Right lobe of liver (tissue), 6 donors: ENCODE results near the gene CTSD. TPM values are rescaled to one million over a fixed set of nuclear protein-coding genes. Genes with fewer than 3 reads are reported as not detected.

Source experiments
- ATAC-seq, 4 donors: fragments of 200-7000 bp; cut with Tn5 transposase; one replicate each; pipeline ENCODE4 v1.9.1; 2020; ENCODE audit warnings: mild to moderate bottlenecking in 4 of 4, moderate library complexity in 4 of 4
- DNase-seq, 3 donors: peaks; one replicate each; pipeline ENCODE4 v3.0.0-alpha.2; 2020
- H3K27ac ChIP-seq, 3 donors: fragments of 200-600 bp; one replicate each; pipeline ENCODE4 v1.8.0; 2022
- H3K27me3 ChIP-seq, 2 donors: fragments of 200-600 bp; one replicate each; pipeline ENCODE4 v1.8.0; 2022
- H3K36me3 ChIP-seq, 4 donors: fragments of 200-600 bp; sonication (generic) in 1 of 4; one replicate each; pipeline versions ENCODE4 v1.5.1 to v1.8.0; 2017 to 2022; ENCODE audit warnings: control low read depth in 1 of 4
- H3K4me1 ChIP-seq, 4 donors: fragments of 200-600 bp; sonication (generic) in 1 of 4; one replicate each; pipeline versions ENCODE4 v1.5.1 to v1.8.0; 2017 to 2022; ENCODE audit warnings: control low read depth in 1 of 4
- H3K4me3 ChIP-seq, 3 donors: fragments of 200-600 bp; one replicate each; pipeline ENCODE4 v1.8.0; 2022
- H3K9me3 ChIP-seq, 4 donors: fragments of 200-600 bp; sonication (generic) in 1 of 4; one replicate each; pipeline versions ENCODE4 v1.5.1 to v1.8.0; 2017 to 2022; ENCODE audit warnings: control low read depth in 1 of 4
- CTCF ChIP-seq, 4 donors: fragments of 200-600 bp in 3 of 4; fragments of 450-650 bp in 1 of 4; IDR thresholded peaks; one replicate each; pipeline versions ENCODE4 v1.5.1 to v1.8.0; 2016 to 2022; ENCODE audit warnings: antibody characterized with exemption in 4 of 4, mild to moderate bottlenecking in 2 of 4
- POLR2A ChIP-seq: fragments of 450-650 bp; IDR thresholded peaks from one replicate; pipeline ENCODE4 v1.6.1; 2017; ENCODE audit warnings: antibody characterized with exemption, mild to moderate bottlenecking
- WGBS: methylation state at CpG from one replicate; pipeline ENCODE4 v1.1.6; 2018; ENCODE audit warnings: low coverage, low lambda C conversion rate; ENCODE audit not compliant: insufficient coverage; ENCODE audit errors: missing lambda C conversion rate; 5-methylcytosine and 5-hydroxymethylcytosine counted together
- intact Hi-C, 2 donors: fragments of 100-400 bp; cut with DNase I; formaldehyde crosslinking; loops; one replicate each; pipeline versions ENCODE4 v1.11.2 to v1.14.1; 2022
- total RNA-seq, 6 experiments: library from RNA; depleted of rRNA in 2 of 6; stranded (reverse); fragments of >200 nt in 2 of 6; fragmentation: NEBNext Ultra II Directional in 3 of 6; extraction: Animal tissue kit (Norgen Biotek cat#: 25700) in 3 of 6; gene quantifications; one replicate each; pipeline versions ENCODE4 v1.1.0 to v1.2.4, GENCODE V29; 2016 to 2023
- donor health status: DM: no; HTN: yes; CAD: no.
- donor health status: DM: no; HTN: no; CAD: no.
- donor health status: DM: no; HTN: no; CAD: no.
- donor health status: DM: no; HTN: yes; CAD: no.
- donor health status: DM: no; HTN: yes; CAD: no.

The CTSD gene
- total RNA-seq, 6 experiments from 2014 or later = 515 to 1,549 (median 1,009) TPM

- Histone ChIP-seq H3K4me1 (peaks cover 0 to 12% (median 0%) of the 10 kb centered on the region in 4 donors), H3K27ac (peak overlapping the region; percentile 33 to 50 (median 44)), H3K27me3 (no peaks in the 10 kb centered on the region), H3K9me3 (no peaks in the 10 kb centered on the region), H3K4me3 (no peak overlapping the region), H3K36me3 (peaks cover 0 to 33% (median 23%) of the 10 kb centered on the region in 4 donors)
- ATAC-seq = peak; percentile 8 to 41 (median 24)
- no peak for DNase-seq
- intact Hi-C loops = loop anchor here in 1 of 2 donors (10.0 kb wide), 1 partner anchor 644 kb away; no protein-coding TSS in a partner anchor
- 60% methylated on average over 3 of the region's 14 CpGs for WGBS
- no peak for TF ChIP-seq CTCF (IDR thresholded peaks at IDR 0.05)
- no peak for TF ChIP-seq POLR2A
Observed at GRCh38 chr11:1750840-1751530, 12.7 kb downstream of the CTSD start.

- TF ChIP-seq POLR2A (no peak), CTCF (IDR thresholded peaks at IDR 0.05) (no peak)
- DNase-seq (peak; percentile 68 to 76 (median 73)), ATAC-seq (peak; percentile 53 to 66 (median 62))
- peak within 1 kb of the TSS; percentile 36 to 45 (median 42) for H3K4me3 ChIP-seq
- H3K9me3 ChIP-seq = no peaks in the 10 kb centered on the region
- peaks cover 0 to 8% (median 0%) of the 10 kb centered on the region in 4 donors for H3K4me1 ChIP-seq
- WGBS = 11% methylated on average over 6 of the region's 6 CpGs
- H3K27ac ChIP-seq = peak within 1 kb of the TSS; percentile 33 to 69 (median 44)
- no peaks in the 10 kb centered on the region for H3K27me3 ChIP-seq
- intact Hi-C loops = loop anchor here in 1 of 2 donors (10.0 kb wide), 1 partner anchor 644 kb away; no protein-coding TSS in a partner anchor
- peaks cover 0 to 29% (median 19%) of the 10 kb centered on the region in 4 donors for H3K36me3 ChIP-seq
Observed at GRCh38 chr11:1750481-1750839, 13.3 kb downstream of the CTSD start, which contains the start of gene IFITM10. TSS of gene IFITM10 (minus strand) at chr11:1750595. CDS start at chr11:1750442, 153 bp downstream.

DNA sequence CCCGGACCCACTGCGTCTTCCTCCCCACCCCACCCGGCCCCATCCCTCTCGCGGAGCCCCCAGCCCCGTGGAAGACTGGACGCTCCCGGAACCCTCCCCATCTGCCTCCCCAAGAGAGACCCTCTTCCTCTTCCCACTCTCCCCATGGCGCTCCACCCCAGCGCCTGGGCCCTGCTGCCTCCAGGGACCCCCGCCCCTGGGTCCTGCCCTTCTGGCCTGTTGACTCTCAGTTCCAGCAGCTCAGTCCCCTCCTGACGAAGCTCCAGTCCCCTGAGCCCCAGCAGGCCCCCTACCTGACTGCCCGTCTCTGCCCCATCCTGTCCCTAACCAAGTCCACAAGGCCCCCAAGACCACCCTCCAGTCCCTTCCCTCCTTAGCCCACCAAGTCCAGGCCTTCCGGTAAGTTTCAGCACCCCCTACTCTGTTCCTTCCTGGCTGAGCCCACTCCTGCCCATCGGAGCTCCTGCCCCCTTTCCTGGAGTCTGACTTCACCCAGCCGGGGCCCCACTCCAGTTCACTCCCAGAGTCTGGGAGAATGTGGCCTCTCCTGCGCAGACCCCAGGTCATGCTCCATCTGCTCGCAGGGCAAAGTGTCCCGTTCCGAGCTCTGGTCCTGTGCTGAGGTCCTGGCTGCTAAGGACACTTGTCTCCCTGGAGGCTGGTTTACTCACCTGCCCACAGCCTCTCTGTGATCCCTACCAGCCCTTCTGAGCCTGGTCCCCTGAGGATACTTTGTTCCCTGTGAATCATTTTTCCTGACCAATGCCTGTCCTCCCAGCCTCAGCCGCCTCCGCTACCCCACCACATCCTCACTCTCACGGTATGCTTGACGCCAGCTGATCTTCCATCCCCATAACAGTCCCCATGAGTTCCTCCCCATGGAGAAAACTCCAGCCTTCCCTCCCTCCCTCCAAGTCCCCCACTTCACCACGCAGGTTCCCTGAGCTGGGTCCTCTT is 14.1 kb downstream of the CTSD start:
- Histone ChIP-seq H3K36me3 (peaks cover 0 to 22% (median 13%) of the 10 kb centered on the region in 4 donors), H3K27ac (peak overlapping the region; percentile 33 to 69 (median 44)), H3K4me3 (peak overlapping the region; percentile 36 to 45 (median 42)), H3K4me1 (peaks cover 0 to 8% (median 0%) of the 10 kb centered on the region in 4 donors), H3K27me3 (no peaks in the 10 kb centered on the region), H3K9me3 (no peaks in the 10 kb centered on the region)
- ATAC-seq (peak; percentile 1 to 7 (median 4)), DNase-seq (peak in 1 of 3 donors; percentile 43)
- TF ChIP-seq POLR2A = no peak
- TF ChIP-seq CTCF (IDR thresholded peaks at IDR 0.05) = no peak
- 19% methylated on average over 9 of the region's 25 CpGs for WGBS
- intact Hi-C loops = loop anchor here in 1 of 2 donors (10.0 kb wide), 2 partner anchors 95 to 645 kb away; no protein-coding TSS in a partner anchor
